Hematopoietic multipotent progenitor cell treated with erythropoietin and hydrocortisone succinate and interleukin-3 and kit ligand, for 8 days (in vitro differentiated cells): ENCODE measurements around the gene STK17B.

Experiments used
- DNase-seq: peaks from one replicate; pipeline ENCODE4 v3.0.0-alpha.2; 2015

Gene STK17B

GRCh38 chr2:196153480-196153879 is 17.9 kb downstream of the STK17B start:
- peak; percentile 88 for DNase-seq

GRCh38 chr2:196149948-196150347 is 21.4 kb downstream of the STK17B start:
- peak; percentile 47 for DNase-seq

- DNase-seq: no peak
These were observed 22.6 kb downstream of the STK17B start for GRCh38 chr2:196148736-196149135.

GRCh38 chr2:196145256-196145655 is 26.1 kb downstream of the STK17B start:
- no peak for DNase-seq

- DNase-seq: no peak
These were observed 26.8 kb downstream of the STK17B start for GRCh38 chr2:196144513-196145126.

- no peak for DNase-seq
These were observed 27.6 kb downstream of the STK17B start for GRCh38 chr2:196143730-196144131.

- no peak for DNase-seq
These were observed 28.6 kb downstream of the STK17B start for GRCh38 chr2:196142825-196143224.

GRCh38 chr2:196140213-196140612 is 31.2 kb downstream of the STK17B start:
- no peak for DNase-seq

- DNase-seq: no peak
These were observed 34.1 kb downstream of the STK17B start for GRCh38 chr2:196137271-196137670.

GRCh38 chr2:196136151-196136550 is 35.2 kb downstream of the STK17B start:
- DNase-seq: no peak

GRCh38 chr2:196131949-196132925 is 39.1 kb downstream of the STK17B start:
- DNase-seq: no peak

GRCh38 chr2:196131384-196131937 is 39.9 kb downstream of the STK17B start:
- DNase-seq: peak; percentile 80

GRCh38 chr2:196130039-196130825 is 41.1 kb downstream of the STK17B start:
- DNase-seq: no peak

- no peak for DNase-seq
These were observed 42.6 kb downstream of the STK17B start for GRCh38 chr2:196128749-196129148.

- no peak for DNase-seq
These were observed 45.8 kb downstream of the STK17B start for GRCh38 chr2:196125596-196125995.

GRCh38 chr2:196123679-196124373 is 47.6 kb downstream of the STK17B start:
- DNase-seq: peak; percentile 54

- DNase-seq: no peak
These were observed 51.5 kb downstream of the STK17B start for GRCh38 chr2:196119926-196120325.

- no peak for DNase-seq
These were observed 54.1 kb downstream of the STK17B start for GRCh38 chr2:196117214-196117705.

GRCh38 chr2:196113061-196113974 is 58.1 kb downstream of the STK17B start:
- no peak for DNase-seq

- no peak for DNase-seq
These were observed 58.9 kb downstream of the STK17B start for GRCh38 chr2:196112418-196113034.

GRCh38 chr2:196108604-196109003 is 62.8 kb downstream of the STK17B start:
- no peak for DNase-seq
